ENCODE data around the gene ATP6V0C. TPM values are rescaled to one million over a fixed set of nuclear protein-coding genes. Genes with fewer than 3 reads are reported as not detected.

ATP6V0C gene
- total and polyA plus RNA-seq, 2 donors (not counting 1 experiment from before 2014, with no cell fraction given): 118 to 176 TPM

GRCh38 chr16:2500918-2501750, 12.6 kb upstream of the ATP6V0C start:
- ChIA-PET CTCF (interaction anchor here (0.6 to 3.0 kb wide), 25 partner anchors 9 to 501 kb away, joined by 3 to 41 read pairs (median 5); partner anchors contain the start of genes ABCA3, AMDHD2, ATP6V0C and CEMP1), POLR2A (interaction anchor here (1.3 kb wide), 1 partner anchor 307 kb away, joined by 3 read pairs; no protein-coding TSS in a partner anchor)
- Histone ChIP-seq H3K36me3 (replicated peaks in 1 of 2; ENCODE audit: control extremely low read depth in 1 of 2, control insufficient read depth in 1 of 2, extremely low read depth in 1 of 2, insufficient read depth in 2 of 2, low read length in 1 of 2) (peaks cover 0 to 4% of the 10 kb centered on the region in 2 experiments), H2AFZ (ENCODE audit: insufficient read depth, low read depth, low read length, poor library complexity, severe bottlenecking) (no peak overlapping the region), H4K20me1 (ENCODE audit: control insufficient read depth, insufficient read depth, low read length, poor library complexity, severe bottlenecking) (no peaks in the 10 kb centered on the region), H3K4me3 (ENCODE audit: control extremely low read depth in 1 of 5, extremely low read depth in 1 of 5, insufficient read depth in 1 of 5, low read depth in 2 of 5, low read length in 4 of 5) (no peak overlapping the region), H3K9me3 (ENCODE audit: control extremely low read depth in 1 of 3, control insufficient read depth in 2 of 3, insufficient read depth in 1 of 3, low read length in 2 of 3) (no peaks in the 10 kb centered on the region), H3K27me3 (replicated peaks in 1 of 4; ENCODE audit: control extremely low read depth in 1 of 4, control insufficient read depth in 3 of 4, insufficient read depth in 4 of 4, low read length in 3 of 4) (no peaks in the 10 kb centered on the region), H3K79me2 (ENCODE audit: control insufficient read depth, insufficient read depth, low read length) (peaks cover 22% of the 10 kb centered on the region), H3K4me2 (replicated peaks; ENCODE audit: low read depth, low read length, poor library complexity, severe bottlenecking) (peak overlapping the region; percentile 26), H3K9ac (ENCODE audit: low read length) (no peak overlapping the region), H3K4me1 (ENCODE audit: control insufficient read depth in 2 of 2, insufficient read depth in 2 of 2, low read length in 2 of 2) (peaks cover 0 to 8% of the 10 kb centered on the region in 2 donors), H3K27ac (ENCODE audit: low read length in 2 of 2) (no peak overlapping the region)
- TF ChIP-seq EZH2 (IDR thresholded peaks at IDR 0.05; ENCODE audit: borderline replicate concordance, insufficient read depth, low read depth, low read length, poor library complexity, severe bottlenecking) (no peak), CTCF (IDR thresholded peaks at IDR 0.05) (peak; percentile 99)
- Mint-ChIP-seq H3K4me1 (peaks cover 11% of the 10 kb centered on the region), H3K27ac (no peak overlapping the region), H3K9me3 (ENCODE audit: insufficient read depth) (no peaks in the 10 kb centered on the region), H3K4me3 (no peak overlapping the region), H3K27me3 (no peaks in the 10 kb centered on the region)
- intact Hi-C loops (cut with micrococcal nuclease): loop anchor here (10.0 kb wide), 1 partner anchor 476 kb away; the partner anchor contains the start of gene NHERF2
- DNase-seq (peak; percentile 86), ATAC-seq (ENCODE audit: low read depth) (peak; percentile 97)
- 51% methylated on average over 21 of the region's 23 CpGs for WGBS (ENCODE audit: insufficient coverage)
